Coronary artery (tissue), 2 donors: ENCODE measurements around the gene PML.
"Not testable (repeated sequence)": the region's sequence is repeated elsewhere in the genome, so short reads cannot be mapped to it uniquely, and the experiment has no call there.

ENCODE experiments used
- DNase-seq: peaks from one replicate; pipeline ENCODE4 v3.0.0-alpha.2; 2017; ENCODE audit warnings: low spot score
- H3K27ac ChIP-seq, 2 donors: fragments of 200-600 bp; sonication (generic); one replicate each; pipeline ENCODE4 v1.5.1; 2016 to 2019
- H3K4me3 ChIP-seq: fragments of 200-600 bp; sonication (generic); 2 replicates; pipeline ENCODE4 v1.5.1; 2016; ENCODE audit warnings: mild to moderate bottlenecking, moderate library complexity
- TF ChIP-seq, protein P1 (sequence below): fragments of 200-600 bp; sonication (generic); IDR thresholded peaks from one replicate; pipeline ENCODE4 v1.5.1; 2019; ENCODE audit warnings: antibody characterized with exemption

Gene PML

DNA sequence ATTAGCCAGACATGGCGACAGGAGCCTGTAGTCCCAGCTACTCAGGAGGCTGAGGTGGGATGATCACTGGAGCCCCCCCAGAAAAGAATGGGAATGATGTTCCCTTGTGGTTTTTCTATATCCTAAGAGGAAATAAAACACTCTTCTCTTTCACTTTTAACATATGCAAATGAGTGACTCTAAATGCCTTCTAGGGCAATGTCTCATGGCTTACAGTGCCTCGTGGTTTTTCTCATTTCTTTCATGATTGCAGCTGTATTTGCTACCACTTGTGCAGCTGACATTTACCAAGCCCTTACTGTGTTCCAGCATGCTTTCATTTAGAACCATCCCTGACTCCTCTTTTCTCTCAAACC lies 28.8 kb upstream of the PML start:
- no peak for DNase-seq
- no peak overlapping the region for H3K27ac ChIP-seq
- no peak overlapping the region for H3K4me3 ChIP-seq
- TF ChIP-seq, protein P1, sequence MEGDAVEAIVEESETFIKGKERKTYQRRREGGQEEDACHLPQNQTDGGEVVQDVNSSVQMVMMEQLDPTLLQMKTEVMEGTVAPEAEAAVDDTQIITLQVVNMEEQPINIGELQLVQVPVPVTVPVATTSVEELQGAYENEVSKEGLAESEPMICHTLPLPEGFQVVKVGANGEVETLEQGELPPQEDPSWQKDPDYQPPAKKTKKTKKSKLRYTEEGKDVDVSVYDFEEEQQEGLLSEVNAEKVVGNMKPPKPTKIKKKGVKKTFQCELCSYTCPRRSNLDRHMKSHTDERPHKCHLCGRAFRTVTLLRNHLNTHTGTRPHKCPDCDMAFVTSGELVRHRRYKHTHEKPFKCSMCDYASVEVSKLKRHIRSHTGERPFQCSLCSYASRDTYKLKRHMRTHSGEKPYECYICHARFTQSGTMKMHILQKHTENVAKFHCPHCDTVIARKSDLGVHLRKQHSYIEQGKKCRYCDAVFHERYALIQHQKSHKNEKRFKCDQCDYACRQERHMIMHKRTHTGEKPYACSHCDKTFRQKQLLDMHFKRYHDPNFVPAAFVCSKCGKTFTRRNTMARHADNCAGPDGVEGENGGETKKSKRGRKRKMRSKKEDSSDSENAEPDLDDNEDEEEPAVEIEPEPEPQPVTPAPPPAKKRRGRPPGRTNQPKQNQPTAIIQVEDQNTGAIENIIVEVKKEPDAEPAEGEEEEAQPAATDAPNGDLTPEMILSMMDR, result no peak

DNA sequence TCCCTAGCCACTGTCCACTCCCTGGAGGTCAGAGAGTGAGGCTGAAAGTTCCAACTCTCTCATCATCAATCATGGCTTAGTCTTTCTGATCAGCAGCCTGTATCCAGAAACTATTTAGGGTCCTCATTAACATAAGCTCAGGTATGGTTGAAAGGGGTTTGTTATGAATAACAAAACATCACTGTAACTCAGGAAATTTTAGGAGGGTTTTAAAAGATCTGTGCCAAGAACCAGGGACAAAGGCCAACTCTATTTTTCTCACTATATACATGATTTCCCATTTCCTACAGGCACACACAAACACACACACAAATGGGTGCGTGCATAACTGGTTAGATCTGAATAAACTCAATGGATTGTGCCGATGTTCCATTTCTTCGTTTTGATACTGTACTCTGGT lies 26.1 kb upstream of the PML start:
- H3K27ac ChIP-seq, result no peak overlapping the region

DNA sequence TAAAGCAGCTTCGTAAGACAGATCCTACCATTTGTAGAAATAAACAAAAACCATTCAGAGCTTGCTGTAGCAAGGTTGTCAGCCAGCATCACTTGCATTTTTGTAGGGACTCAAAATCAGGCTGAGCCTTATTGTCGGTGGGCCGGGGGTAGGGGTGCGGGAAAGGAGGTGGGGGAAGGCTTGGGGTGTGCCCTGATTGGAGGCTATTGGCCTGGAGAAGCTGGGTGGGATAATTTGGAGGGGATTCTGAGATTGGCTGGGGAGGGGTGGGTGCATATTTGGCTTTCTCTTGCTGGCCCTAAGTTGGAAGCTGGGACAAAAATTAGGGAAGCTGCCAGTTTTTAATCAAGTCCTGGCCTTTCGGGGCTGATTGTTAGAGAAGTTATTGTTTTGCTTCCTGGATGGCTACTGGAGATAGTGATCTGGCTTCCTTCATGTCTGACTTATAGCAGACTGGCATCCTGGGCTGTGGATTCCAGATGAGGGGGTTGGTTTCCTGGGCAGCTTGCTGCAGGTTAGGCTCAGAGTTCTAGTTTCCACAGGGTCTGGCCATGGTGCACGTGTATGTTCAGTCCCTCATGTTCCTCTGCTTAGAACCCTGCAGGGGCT lies 25.3 kb upstream of the PML start:
- H3K27ac ChIP-seq, result no peak overlapping the region

More for the DNA sequence above, 26.1 kb upstream of the PML start:
- H3K4me3 ChIP-seq, result no peak overlapping the region
- DNase-seq, result no peak
- TF ChIP-seq, protein P1, result no peak

DNA sequence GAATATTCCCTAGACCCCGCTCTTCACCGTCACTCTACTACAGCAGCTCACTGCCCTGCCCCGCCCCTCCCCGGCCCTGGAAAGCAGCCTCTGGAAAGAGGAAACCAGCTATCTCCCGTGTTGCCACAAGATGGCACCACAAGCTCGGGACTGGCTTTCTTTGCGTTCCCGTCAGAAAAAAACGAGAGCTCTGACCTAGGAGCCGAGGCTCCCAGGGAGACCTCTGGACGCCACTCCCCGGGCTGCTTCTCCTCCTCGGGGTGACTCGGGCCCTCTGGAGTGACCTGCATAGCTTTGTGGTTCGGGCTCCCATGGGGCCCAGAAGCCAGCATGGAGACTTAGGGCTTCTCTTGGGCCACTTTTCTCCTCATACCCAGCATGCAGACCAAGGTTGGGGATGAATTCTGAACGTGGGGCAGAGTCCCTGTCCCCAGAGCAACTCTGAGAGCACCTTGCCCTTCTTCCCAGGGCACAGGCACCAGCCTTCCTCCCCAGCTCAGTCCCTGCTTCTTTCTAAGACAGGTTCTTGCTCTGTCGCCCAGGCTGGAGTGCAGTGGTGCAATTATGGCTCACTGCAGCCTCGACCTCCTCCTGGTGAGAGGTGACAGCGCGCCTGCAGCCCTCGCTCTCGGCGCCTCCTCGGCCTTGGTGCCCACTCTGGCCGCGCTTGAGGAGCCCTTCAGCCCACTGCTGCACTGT lies 21.4 kb upstream of the PML start:
- H3K27ac ChIP-seq, result no peak overlapping the region
- peak overlapping the region; percentile 61 for H3K4me3 ChIP-seq
- TF ChIP-seq, protein P1, result peak; percentile 87
- DNase-seq, result no peak

More for the DNA sequence above, 25.3 kb upstream of the PML start:
- DNase-seq, result peak; percentile 46
- H3K4me3 ChIP-seq, result no peak overlapping the region
- TF ChIP-seq, protein P1, result no peak

DNA sequence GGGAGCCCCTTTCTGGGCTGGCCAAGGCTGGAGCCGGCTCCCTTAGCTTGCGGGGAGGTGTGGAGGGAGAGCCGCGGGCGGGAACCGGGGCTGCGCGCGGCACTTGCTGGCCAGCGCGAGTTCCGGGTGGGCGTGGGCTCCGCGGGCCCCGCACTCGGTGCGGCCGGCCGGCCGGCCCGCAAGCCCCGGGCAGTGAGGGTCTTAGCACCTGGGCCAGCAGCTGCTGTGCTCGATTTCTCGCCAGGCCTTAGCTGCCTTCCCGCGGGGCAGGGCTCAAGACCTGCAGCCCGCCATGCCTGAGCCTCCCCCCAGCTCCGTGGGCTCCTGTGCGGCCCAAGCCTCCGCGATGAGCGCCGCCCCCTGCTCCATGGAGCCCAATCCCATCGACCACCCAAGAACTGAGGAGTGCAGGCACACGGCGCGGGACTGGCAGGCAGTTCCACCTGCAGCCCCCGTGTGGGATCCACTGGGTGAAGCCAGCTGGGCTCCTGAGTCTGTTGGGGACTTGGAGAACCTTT lies 20.8 kb upstream of the PML start:
- H3K27ac ChIP-seq, DNase-seq: not testable (repeated sequence)
- peak overlapping the region; percentile 61 for H3K4me3 ChIP-seq

DNA sequence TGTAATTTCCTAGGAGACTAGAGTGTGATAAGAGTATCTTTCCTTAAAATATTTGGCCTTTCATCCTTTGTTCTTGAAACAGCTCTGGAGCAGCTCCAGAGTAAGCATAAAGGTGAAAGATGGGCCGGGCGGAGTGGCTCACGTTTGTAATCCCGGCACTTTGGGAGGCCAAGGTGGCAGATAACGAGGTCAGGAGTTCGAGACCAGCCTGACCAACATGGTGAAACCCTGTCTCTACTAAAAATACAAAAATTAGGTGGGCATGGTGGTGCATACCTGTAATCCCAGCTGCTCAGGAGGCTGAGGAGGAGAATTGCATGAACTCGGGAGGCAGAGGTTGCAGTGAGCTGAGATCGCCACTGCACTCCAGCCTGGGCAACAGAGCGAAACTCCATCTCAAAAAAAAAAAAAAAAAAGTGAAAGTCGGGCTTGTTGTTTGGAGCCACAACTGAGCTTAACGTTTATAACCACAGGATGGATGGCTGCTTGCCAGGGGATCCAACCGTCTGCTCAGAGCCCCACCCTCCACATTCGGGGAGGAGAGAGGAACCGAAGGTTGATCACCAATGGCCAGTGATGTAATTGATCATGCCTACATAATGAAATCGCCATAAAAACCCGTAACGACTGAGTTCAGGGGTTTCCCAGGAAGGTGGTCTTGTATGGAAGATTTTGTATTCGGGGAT lies 18.9 kb upstream of the PML start:
- DNase-seq, H3K4me3 ChIP-seq: not testable (repeated sequence)

DNA sequence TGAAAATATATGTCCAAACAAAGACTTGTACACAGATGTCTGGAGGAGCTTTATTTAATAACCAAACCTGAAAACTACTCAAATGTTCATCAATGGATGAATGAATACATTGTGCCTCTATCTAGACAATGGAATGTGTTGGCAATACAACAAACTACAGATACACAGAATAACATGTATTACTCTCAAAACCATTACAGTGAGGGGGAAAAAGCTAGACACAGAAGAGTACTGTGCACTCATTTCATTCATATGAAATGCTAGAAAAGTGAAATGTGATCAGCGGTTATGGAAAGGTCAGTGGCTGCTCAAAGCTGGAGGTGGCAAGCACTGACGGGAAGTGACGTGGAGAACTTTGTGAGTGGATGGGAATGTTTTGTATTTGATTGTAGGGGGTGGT lies 15.6 kb upstream of the PML start:
- no peak for DNase-seq
- TF ChIP-seq, protein P1, result no peak
- Histone ChIP-seq H3K4me3 (no peak overlapping the region), H3K27ac (no peak overlapping the region)

More for the DNA sequence above, 18.9 kb upstream of the PML start:
- not testable (repeated sequence) for H3K27ac ChIP-seq

DNA sequence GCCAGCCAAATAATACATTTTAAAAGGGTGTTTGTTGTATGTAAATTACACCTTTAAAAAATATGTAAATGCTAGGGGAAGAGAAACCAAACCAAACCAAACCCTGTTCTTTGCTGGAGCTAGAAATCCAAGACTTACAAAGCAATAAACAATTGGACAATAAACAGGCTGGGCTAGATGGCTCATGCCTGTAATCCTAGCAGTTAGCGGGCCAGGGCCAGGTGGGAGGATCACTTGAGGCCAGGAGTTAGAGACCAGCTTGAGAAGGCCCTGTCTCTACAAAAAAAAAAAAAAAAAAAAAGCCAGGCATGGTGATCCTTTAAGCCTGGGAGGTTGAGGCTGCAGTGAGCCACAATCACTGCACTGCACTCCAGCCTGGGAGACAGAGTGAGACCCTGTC lies 14.9 kb upstream of the PML start:
- Histone ChIP-seq H3K4me3 (no peak overlapping the region), H3K27ac (no peak overlapping the region)
- DNase-seq, result no peak
- TF ChIP-seq, protein P1, result no peak
